Suprapubic skin (tissue), 4 donors: ENCODE measurements around the gene NME8. TPM values are rescaled to one million over a fixed set of nuclear protein-coding genes. Genes with fewer than 3 reads are reported as not detected.

Source experiments
- DNase-seq, 2 donors: peaks; one replicate each; pipeline ENCODE4 v3.0.0-alpha.2; 2019; ENCODE audit warnings: low spot score in 2 of 2
- H3K27ac ChIP-seq: fragments of 200-600 bp; sonication (generic); one replicate; pipeline ENCODE4 v1.5.1; 2019
- H3K27me3 ChIP-seq: fragments of 200-600 bp; sonication (generic); one replicate; pipeline ENCODE4 v1.5.1; 2019
- H3K36me3 ChIP-seq: fragments of 200-600 bp; sonication (generic); one replicate; pipeline ENCODE4 v1.5.1; 2019
- H3K4me1 ChIP-seq: fragments of 200-600 bp; sonication (generic); one replicate; pipeline ENCODE4 v1.5.1; 2019
- H3K4me3 ChIP-seq: fragments of 200-600 bp; sonication (generic); one replicate; pipeline ENCODE4 v1.5.1; 2019; ENCODE audit warnings: mild to moderate bottlenecking
- H3K9me3 ChIP-seq: fragments of 200-600 bp; sonication (generic); one replicate; pipeline ENCODE4 v1.5.1; 2019
- CTCF ChIP-seq, 2 donors: fragments of 200-600 bp in 1 of 2; fragments of 450-650 bp in 1 of 2; sonication (generic) in 1 of 2; IDR thresholded peaks; one replicate each; pipeline ENCODE4 v1.5.1; 2016 to 2019; ENCODE audit warnings: antibody characterized with exemption in 2 of 2, mild to moderate bottlenecking in 1 of 2, moderate library complexity in 1 of 2
- EP300 ChIP-seq: sonication (generic); formaldehyde crosslinking; IDR thresholded peaks from one replicate; pipeline ENCODE4 v1.6.1; 2017; ENCODE audit warnings: antibody characterized with exemption
- POLR2A ChIP-seq, 2 donors: fragments of 450-650 bp; IDR thresholded peaks; one replicate each; pipeline ENCODE4 v1.6.1; 2017; ENCODE audit warnings: antibody characterized with exemption in 2 of 2, mild to moderate bottlenecking in 2 of 2, moderate library complexity in 2 of 2
- POLR2AphosphoS5 ChIP-seq, 3 donors: sonication (generic); formaldehyde crosslinking; IDR thresholded peaks; one replicate each; pipeline ENCODE4 v1.6.1; 2017; ENCODE audit warnings: antibody characterized with exemption in 3 of 3
- WGBS: methylation state at CpG from one replicate; pipeline ENCODE4 v1.1.5; 2018; 5-methylcytosine and 5-hydroxymethylcytosine counted together
- total RNA-seq, 4 donors: library from RNA; depleted of rRNA; stranded (reverse); fragments of >200 nt; gene quantifications; one replicate each; pipeline ENCODE4 v1.1.0, GENCODE V29; 2016

NME8 gene
- total RNA-seq, 4 donors from 2014 or later: 2.0 to 7.3 TPM; not detected in 2

- Histone ChIP-seq H3K4me3 (no peak overlapping the region), H3K27me3 (no peaks in the 10 kb centered on the region), H3K36me3 (no peaks in the 10 kb centered on the region), H3K27ac (no peak overlapping the region), H3K4me1 (no peaks in the 10 kb centered on the region), H3K9me3 (no peaks in the 10 kb centered on the region)
- 77% methylated on average over 2 of the region's 3 CpGs for WGBS
- DNase-seq: no peak
- no peak for TF ChIP-seq POLR2A (IDR thresholded peaks at IDR 0.05)
These were observed 23.4 kb upstream of the NME8 start for GRCh38 chr7:37825038-37825437.

- no peak for DNase-seq
- TF ChIP-seq EP300: no peak
- TF ChIP-seq POLR2A (IDR thresholded peaks at IDR 0.05): no peak
- no peak for TF ChIP-seq POLR2AphosphoS5 (IDR thresholded peaks at IDR 0.05)
- no peak for TF ChIP-seq CTCF (IDR thresholded peaks at IDR 0.05)
These were observed 21.6 kb upstream of the NME8 start for GRCh38 chr7:37826825-37827224.

GRCh38 chr7:37831244-37831643 is 17.2 kb upstream of the NME8 start:
- TF ChIP-seq POLR2AphosphoS5 (IDR thresholded peaks at IDR 0.05): no peak
- TF ChIP-seq EP300: no peak
- TF ChIP-seq POLR2A (IDR thresholded peaks at IDR 0.05): no peak
- no peak for TF ChIP-seq CTCF (IDR thresholded peaks at IDR 0.05)
- no peaks in the 10 kb centered on the region for H3K27me3 ChIP-seq
- WGBS: 86% methylated on average over 2 of the region's 2 CpGs

More at GRCh38 chr7:37826825-37827224, 21.6 kb upstream of the NME8 start:
- Histone ChIP-seq H3K27me3 (no peaks in the 10 kb centered on the region), H3K27ac (no peak overlapping the region), H3K4me1 (no peaks in the 10 kb centered on the region), H3K4me3 (no peak overlapping the region), H3K36me3 (no peaks in the 10 kb centered on the region), H3K9me3 (no peaks in the 10 kb centered on the region)
- 17% methylated on average over 4 of the region's 4 CpGs for WGBS

GRCh38 chr7:37832194-37832593 is 16.2 kb upstream of the NME8 start:
- TF ChIP-seq POLR2AphosphoS5 (IDR thresholded peaks at IDR 0.05) (no peak), CTCF (IDR thresholded peaks at IDR 0.05) (peak in 1 of 2 donors; percentile 33), EP300 (no peak)
- Histone ChIP-seq H3K27ac (no peak overlapping the region), H3K4me1 (peaks cover 8% of the 10 kb centered on the region), H3K27me3 (no peaks in the 10 kb centered on the region), H3K36me3 (no peaks in the 10 kb centered on the region), H3K4me3 (no peak overlapping the region), H3K9me3 (no peaks in the 10 kb centered on the region)
- 14% methylated on average over 1 of the region's 4 CpGs for WGBS
- peak in 1 of 2 donors; percentile 75 for DNase-seq

More at GRCh38 chr7:37831244-37831643, 17.2 kb upstream of the NME8 start:
- H3K27ac ChIP-seq: no peak overlapping the region
- DNase-seq: no peak
- H3K36me3 ChIP-seq: no peaks in the 10 kb centered on the region
- peaks cover 8% of the 10 kb centered on the region for H3K4me1 ChIP-seq
- no peak overlapping the region for H3K4me3 ChIP-seq
- no peaks in the 10 kb centered on the region for H3K9me3 ChIP-seq

- H3K27me3 ChIP-seq: no peaks in the 10 kb centered on the region
- H3K4me3 ChIP-seq: peak overlapping the region; percentile 36
- no peak for TF ChIP-seq EP300
- TF ChIP-seq POLR2AphosphoS5 (IDR thresholded peaks at IDR 0.05): no peak
- no peak for TF ChIP-seq POLR2A (IDR thresholded peaks at IDR 0.05)
- peak; percentile 26 to 55 for TF ChIP-seq CTCF (IDR thresholded peaks at IDR 0.05)
- whole genome bisulfite sequencing: 31% methylated on average over 21 of the region's 21 CpGs
- H3K9me3 ChIP-seq: no peaks in the 10 kb centered on the region
- no peaks in the 10 kb centered on the region for H3K36me3 ChIP-seq
- peaks cover 8% of the 10 kb centered on the region for H3K4me1 ChIP-seq
- no peak for DNase-seq
- no peak overlapping the region for H3K27ac ChIP-seq
These were observed 15.1 kb upstream of the NME8 start for GRCh38 chr7:37833107-37833817.

- no peak for DNase-seq
- Histone ChIP-seq H3K4me3 (no peak overlapping the region), H3K27ac (no peak overlapping the region), H3K4me1 (peaks cover 8% of the 10 kb centered on the region), H3K27me3 (no peaks in the 10 kb centered on the region), H3K36me3 (no peaks in the 10 kb centered on the region), H3K9me3 (no peaks in the 10 kb centered on the region)
- TF ChIP-seq POLR2A (IDR thresholded peaks at IDR 0.05) (no peak), EP300 (no peak), POLR2AphosphoS5 (IDR thresholded peaks at IDR 0.05) (no peak), CTCF (IDR thresholded peaks at IDR 0.05) (no peak)
- WGBS: 31% methylated on average over 3 of the region's 3 CpGs
These were observed 14.6 kb upstream of the NME8 start for GRCh38 chr7:37833818-37834146.
